HCT116 (cell line): ENCODE data around the gene ISL2. TPM values are rescaled to one million over a fixed set of nuclear protein-coding genes. Genes with fewer than 3 reads are reported as not detected.

Source experiments
- ATAC-seq: fragments of 200-7000 bp; cut with Tn5 transposase; 2 replicates; pipeline ENCODE4 v1.9.1; 2020; ENCODE audit warnings: mild to moderate bottlenecking, moderate library complexity
- BruUV-seq: library from RNA; stranded (reverse); fragments of 400-500 nt; replicated peaks from 2 replicates; lab custom pipeline; 2021; lab: Mats Ljungman, UMichigan
- CTCF ChIA-PET: fragments of 300-600 bp; sonication (Branson Sonifier 250); formaldehyde crosslinking; loops from one replicate; lab custom pipeline; 2021; ENCODE audit warnings: antibody characterized with exemption; lab: Charles Lee
- POLR2A ChIA-PET: fragments of 300-600, 350-600 bp; sonication (Branson Sonifier 250); formaldehyde crosslinking; loops from one replicate; lab custom pipeline; 2021; ENCODE audit warnings: antibody characterized with exemption; lab: Charles Lee
- RAD21 ChIA-PET, 2 experiments: fragments of 300-600 bp; sonication (Branson Sonifier 250); formaldehyde crosslinking; loops; one replicate each; lab custom pipeline; 2023; ENCODE audit warnings: low total read pairs in 2 of 2; ENCODE audit not compliant: uncharacterized antibody in 2 of 2, unreplicated experiment in 2 of 2, low non-redundant PET in 1 of 2; lab: Charles Lee
- DNase-seq: peaks from one replicate; pipeline ENCODE4 v3.0.0-alpha.2; 2010; ENCODE audit warnings: low read depth, low spot score
- H2AFZ ChIP-seq: fragments of 200-600 bp; shearing (Covaris generic), sonication (generic); 2 replicates; pipeline ENCODE4 v1.6.1; 2017; ENCODE audit warnings: low read depth, mixed run types, mixed read lengths, antibody characterized with exemption, low read length; ENCODE audit not compliant: poor library complexity, severe bottlenecking
- H3K27ac ChIP-seq: 2 replicates; pipeline ENCODE4 v1.5.1; 2012; ENCODE audit warnings: low read depth, low read length
- H3K27me3 ChIP-seq: fragments of 200-600 bp; sonication (generic); 2 replicates; pipeline ENCODE4 v1.6.1; 2016; ENCODE audit warnings: mixed run types, low read length, mixed read lengths; ENCODE audit not compliant: insufficient read depth
- H3K36me3 ChIP-seq, 2 experiments: fragments of 200-500 bp in 1 of 2; fragments of 200-600 bp in 1 of 2; sonication (Bioruptor generic) in 1 of 2; sonication (generic) in 1 of 2; 2 replicates each; pipeline versions ENCODE4 v1.5.1 to v1.6.1; 2014 to 2016; ENCODE audit warnings: low read length in 2 of 2, inconsistent platforms in 1 of 2, mixed read lengths in 1 of 2, mixed run types in 1 of 2; ENCODE audit not compliant: insufficient read depth in 2 of 2, control insufficient read depth in 1 of 2
- H3K4me1 ChIP-seq, 2 experiments: fragments of 200-600 bp in 1 of 2; sonication (generic) in 1 of 2; 2 replicates each; pipeline versions ENCODE4 v1.5.1 to v1.6.1; 2012 to 2017; ENCODE audit warnings: low read length in 2 of 2, inconsistent platforms in 1 of 2, mild to moderate bottlenecking in 1 of 2, mixed read lengths in 1 of 2, mixed run types in 1 of 2, moderate library complexity in 1 of 2; ENCODE audit not compliant: insufficient read depth in 2 of 2, control insufficient read depth in 1 of 2
- H3K4me2 ChIP-seq: fragments of 200-600 bp; sonication (generic); 2 replicates; pipeline ENCODE4 v1.6.1; 2017; ENCODE audit warnings: mixed run types, low read length, mixed read lengths
- H3K4me3 ChIP-seq, 2 experiments: fragments of 200-600 bp in 1 of 2; sonication (generic) in 1 of 2; replicated peaks in 1 of 2; 2 replicates each; pipeline ENCODE4 v1.5.1; 2011 to 2016; ENCODE audit warnings: low read length in 2 of 2, control low read depth in 1 of 2, low read depth in 1 of 2, mild to moderate bottlenecking in 1 of 2, mixed read lengths in 1 of 2, mixed run types in 1 of 2
- H3K79me2 ChIP-seq: fragments of 200-600 bp; sonication (generic); 2 replicates; pipeline ENCODE4 v1.6.1; 2017; ENCODE audit warnings: mild to moderate bottlenecking, mixed run types, low read length, moderate library complexity, mixed read lengths; ENCODE audit not compliant: insufficient read depth
- H3K9ac ChIP-seq: fragments of 200-600 bp; sonication (generic); 2 replicates; pipeline ENCODE4 v1.6.1; 2016; ENCODE audit warnings: low read length, mixed read lengths
- H3K9me2 ChIP-seq: fragments of 200-600 bp; sonication (generic), shearing (Covaris generic); 2 replicates; pipeline ENCODE4 v1.6.1; 2017; ENCODE audit warnings: mixed run types, mild to moderate bottlenecking, moderate library complexity; ENCODE audit not compliant: insufficient read depth
- H3K9me3 ChIP-seq, 2 experiments: fragments of 200-500 bp in 1 of 2; fragments of 200-600 bp in 1 of 2; sonication (Bioruptor generic) in 1 of 2; sonication (generic) in 1 of 2; 2 replicates each; pipeline ENCODE4 v1.6.1; 2014 to 2017; ENCODE audit warnings: low read length in 2 of 2, mixed read lengths in 2 of 2, inconsistent platforms in 1 of 2, low read depth in 1 of 2, mild to moderate bottlenecking in 1 of 2, mixed run types in 1 of 2, moderate library complexity in 1 of 2; ENCODE audit not compliant: control insufficient read depth in 1 of 2, insufficient read depth in 1 of 2
- H4K20me1 ChIP-seq: fragments of 200-600 bp; sonication (generic), shearing (Covaris generic); 2 replicates; pipeline ENCODE4 v1.6.1; 2017; ENCODE audit warnings: mixed run types, mild to moderate bottlenecking, moderate library complexity; ENCODE audit not compliant: insufficient read depth
- CTCF ChIP-seq, 3 experiments: fragments of 200-600 bp in 1 of 3; sonication (generic) in 1 of 3; IDR thresholded peaks in 2 of 3; conservative IDR thresholded peaks in 1 of 3; 2 replicates each; pipeline ENCODE4 v1.5.1; 2012 to 2017; ENCODE audit warnings: low read depth in 2 of 3, low read length in 2 of 3, antibody characterized with exemption in 1 of 3, borderline replicate concordance in 1 of 3, control low read depth in 1 of 3, mild to moderate bottlenecking in 1 of 3, mixed read lengths in 1 of 3, mixed run types in 1 of 3, moderate library complexity in 1 of 3; ENCODE audit not compliant: insufficient read depth in 1 of 3
- RAD21 ChIP-seq: IDR thresholded peaks from 2 replicates; pipeline ENCODE4 v1.6.1; 2012; ENCODE audit warnings: low read depth, mild to moderate bottlenecking
- SP1 ChIP-seq: IDR thresholded peaks from 2 replicates; pipeline ENCODE4 v1.6.1; 2012; ENCODE audit warnings: low read depth
- YY1 ChIP-seq: IDR thresholded peaks from 2 replicates; pipeline ENCODE4 v1.6.1; 2011; ENCODE audit warnings: low read length, low read depth, moderate library complexity, mild to moderate bottlenecking; ENCODE audit not compliant: insufficient replicate concordance; ENCODE audit errors: extremely low read depth
- ZNF274 ChIP-seq: fragments of 200-500 bp; sonication (Bioruptor generic); IDR thresholded peaks from 2 replicates; pipeline ENCODE4 v1.6.1; 2014; ENCODE audit warnings: mild to moderate bottlenecking, low read depth, low read length, inconsistent platforms
- intact Hi-C: fragments of 100-400 bp; cut with micrococcal nuclease; formaldehyde crosslinking; loops from 2 replicates; pipeline ENCODE4 v1.10.0; 2022
- total RNA-seq: library from RNA; stranded (reverse); gene quantifications from one replicate; pipeline ENCODE4 v1.2.1, GENCODE V29; 2021; ENCODE audit not compliant: unreplicated experiment

ISL2 gene
- total RNA-seq, 1 experiment from 2014 or later: 11.6 TPM

- intact Hi-C loops: no loop called here
- Histone ChIP-seq H3K9me2 (no peaks in the 10 kb centered on the region), H3K4me2 (no peak overlapping the region), H3K9me3 (no peaks in the 10 kb centered on the region), H3K36me3 (no peaks in the 10 kb centered on the region), H3K79me2 (no peaks in the 10 kb centered on the region), H3K9ac (no peak overlapping the region), H4K20me1 (no peaks in the 10 kb centered on the region), H3K4me3 (no peak overlapping the region), H3K27ac (no peak overlapping the region), H3K4me1 (0 out of 4 replicates have a peak, but pooled peaks cover 2 to 4% of the 10 kb centered on the region in 2 experiments), H3K27me3 (no peaks in the 10 kb centered on the region), H2AFZ (no peak overlapping the region)
- CTCF ChIA-PET: no interaction called here
- ATAC-seq: no peak
- POLR2A ChIA-PET: interaction anchor here (3.9 kb wide), 1 partner anchor 17 kb away, joined by 20 read pairs; the partner anchor contains the start of gene ISL2
- TF ChIP-seq ZNF274: no peak
- TF ChIP-seq RAD21: no peak
- TF ChIP-seq CTCF (IDR thresholded peaks at IDR 0.05 in 2 of 3, conservative IDR thresholded peaks at IDR 0.05 in 1 of 3; ENCODE audit: borderline replicate concordance in 1 of 3, insufficient read depth in 1 of 3, low read depth in 2 of 3, low read length in 2 of 3): no peak
- RAD21 ChIA-PET: no interaction called here
- DNase-seq: no peak
- no TSS peak for BruUV-seq
Measured at GRCh38 chr15:76353023-76353577, 16.5 kb downstream of the ISL2 start.

GRCh38 chr15:76353903-76354302 lies 17.3 kb downstream of the ISL2 start:
- Histone ChIP-seq H3K27ac (no peak overlapping the region), H3K9ac (no peak overlapping the region), H2AFZ (no peak overlapping the region), H3K4me1 (0 out of 4 replicates have a peak, but pooled peaks cover 2 to 4% of the 10 kb centered on the region in 2 experiments), H3K36me3 (no peaks in the 10 kb centered on the region), H3K9me2 (no peaks in the 10 kb centered on the region), H3K4me2 (no peak overlapping the region), H3K4me3 (no peak overlapping the region), H3K27me3 (no peaks in the 10 kb centered on the region), H3K9me3 (no peaks in the 10 kb centered on the region), H4K20me1 (no peaks in the 10 kb centered on the region), H3K79me2 (no peaks in the 10 kb centered on the region)
- POLR2A ChIA-PET: interaction anchor here (3.9 kb wide), 1 partner anchor 18 kb away, joined by 20 read pairs; the partner anchor contains the start of gene ISL2
- CTCF ChIA-PET: no interaction called here
- intact Hi-C loops: no loop called here
- ATAC-seq (no peak), DNase-seq (no peak)
- RAD21 ChIA-PET: no interaction called here
- TF ChIP-seq YY1: no peak
- no peak for TF ChIP-seq SP1
- BruUV-seq: no TSS peak
